Fibroblast of skin of scalp (primary cell): ENCODE measurements around the gene KIF22.

ENCODE experiments used
- DNase-seq: peaks from one replicate; pipeline ENCODE4 v3.0.0-alpha.2; 2013

KIF22 gene

DNA sequence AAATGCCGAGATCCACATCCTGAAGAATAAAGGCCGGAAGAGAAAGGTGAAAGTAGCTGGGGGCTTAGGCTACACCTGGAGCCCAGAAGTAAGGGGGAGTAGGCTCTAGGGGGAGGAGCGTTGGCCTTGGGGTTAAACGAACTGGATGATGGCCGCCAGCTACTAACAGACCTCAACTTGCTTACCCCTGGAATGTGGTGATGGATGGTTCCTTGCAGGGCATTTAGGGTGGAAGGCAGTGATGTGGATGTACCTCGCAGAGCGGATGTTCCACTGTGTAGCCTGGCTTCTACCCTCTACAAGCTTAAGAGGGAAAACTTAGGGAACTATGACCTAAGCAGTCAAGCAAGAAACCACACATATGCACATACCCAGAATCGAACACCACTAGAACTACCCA, 13.5 kb downstream of the KIF22 start:
- no peak for DNase-seq

DNA sequence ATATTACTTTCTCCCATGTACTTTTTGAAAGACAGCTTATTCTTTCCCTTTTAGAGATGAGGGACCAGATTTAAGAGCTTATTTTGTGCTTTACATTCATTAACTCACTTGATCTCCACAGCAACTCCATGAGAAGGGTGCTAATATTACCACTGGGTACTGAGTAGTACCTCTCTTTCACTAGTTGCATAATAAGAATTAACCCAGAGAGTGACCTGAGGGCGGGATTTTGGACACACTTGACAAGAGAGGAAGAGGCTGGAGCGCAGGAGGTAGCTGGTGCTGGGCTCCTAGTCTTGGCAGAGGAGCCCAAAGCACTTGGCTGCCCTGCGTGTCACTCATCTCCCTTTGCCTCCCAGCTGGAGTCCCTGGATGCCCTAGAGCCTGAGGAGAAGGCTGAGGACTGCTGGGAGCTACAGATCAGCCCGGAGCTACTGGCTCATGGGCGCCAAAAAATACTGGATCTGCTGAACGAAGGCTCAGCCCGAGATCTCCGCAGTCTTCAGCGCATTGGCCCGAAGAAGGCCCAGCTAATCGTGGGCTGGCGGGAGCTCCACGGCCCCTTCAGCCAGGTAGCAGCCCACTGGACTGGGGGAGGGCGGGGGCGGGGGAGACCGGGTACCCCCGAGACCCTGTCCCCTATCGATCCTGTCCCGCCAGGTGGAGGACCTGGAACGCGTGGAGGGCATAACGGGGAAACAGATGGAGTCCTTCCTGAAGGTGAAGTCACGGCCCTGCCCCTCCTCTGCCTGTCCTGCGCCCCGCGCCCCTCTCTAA, 14.1 kb downstream of the KIF22 start:
- DNase-seq: no peak

DNA sequence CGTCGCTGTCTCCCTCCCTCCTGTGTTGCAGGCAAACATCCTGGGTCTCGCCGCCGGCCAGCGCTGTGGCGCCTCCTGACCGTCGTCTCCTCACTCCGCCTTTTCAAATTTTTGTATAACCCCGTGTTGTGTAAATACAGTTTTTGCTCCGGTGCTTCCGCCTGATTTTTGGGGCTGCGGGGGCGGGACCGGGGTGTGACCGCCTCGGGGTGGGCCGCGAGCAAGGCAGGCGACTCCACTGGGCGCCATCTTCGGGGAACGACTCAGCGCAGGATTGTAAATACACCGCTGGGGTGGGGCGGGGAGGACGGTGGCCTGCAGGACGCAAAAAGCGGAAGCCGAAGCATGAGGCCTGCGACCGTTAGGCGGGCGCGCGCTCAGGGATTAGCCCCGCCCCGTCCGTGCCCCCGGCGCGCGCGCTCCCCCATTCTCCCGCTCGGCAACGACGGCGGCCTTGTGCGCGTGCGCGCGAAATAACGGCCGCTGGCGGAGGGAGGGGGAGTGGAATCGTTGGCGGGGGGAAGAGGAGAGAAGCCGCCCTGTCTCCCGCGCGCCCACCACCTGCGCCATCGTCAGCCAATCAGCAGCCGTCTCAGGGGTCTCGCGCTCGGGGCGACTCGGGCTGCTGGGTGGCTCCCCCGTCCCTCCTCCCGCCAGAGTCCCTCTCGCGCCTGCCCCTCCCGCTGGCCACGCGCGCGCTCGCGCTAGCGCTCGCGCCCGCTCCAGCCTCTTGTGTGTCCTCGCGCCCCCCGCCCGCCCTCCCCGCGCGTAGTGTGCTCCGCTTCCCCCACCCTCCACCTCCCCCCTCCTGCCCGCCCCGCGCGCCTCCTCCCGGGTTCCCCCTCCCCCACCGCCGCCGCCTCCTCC, 14.9 kb downstream of the KIF22 start:
- DNase-seq: peak; percentile 98

DNA sequence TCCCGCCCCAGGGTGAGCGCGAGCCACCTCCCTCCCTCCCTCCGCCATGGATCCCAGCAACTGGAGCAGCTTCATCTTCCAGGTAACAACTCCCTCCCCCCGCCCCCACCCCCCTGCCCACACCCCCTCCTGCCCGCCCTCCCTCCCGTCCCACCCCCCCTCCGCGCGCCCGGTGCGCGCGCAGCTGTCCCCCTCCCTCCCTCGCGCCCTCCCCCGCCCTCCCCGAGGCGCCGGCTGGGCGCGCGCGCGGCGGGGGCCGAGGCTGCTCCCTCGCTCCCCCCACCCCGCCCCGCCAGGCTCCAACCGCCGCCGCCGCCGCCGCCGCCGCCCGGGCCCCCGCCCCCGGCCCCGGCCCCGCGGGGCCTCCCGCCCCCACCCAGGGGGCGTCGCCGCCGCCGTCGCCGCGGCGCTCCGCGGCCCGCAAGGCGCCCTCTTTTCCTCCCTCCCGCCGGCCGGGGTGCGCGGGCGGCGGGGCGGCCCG, 15.6 kb downstream of the KIF22 start, which contains the start of gene MAZ:
TSS of gene MAZ (plus strand) at position 431 of the 481 bp plus-strand sequence. CDS start 173 bp downstream, outside the sequence.
- DNase-seq: no peak

DNA sequence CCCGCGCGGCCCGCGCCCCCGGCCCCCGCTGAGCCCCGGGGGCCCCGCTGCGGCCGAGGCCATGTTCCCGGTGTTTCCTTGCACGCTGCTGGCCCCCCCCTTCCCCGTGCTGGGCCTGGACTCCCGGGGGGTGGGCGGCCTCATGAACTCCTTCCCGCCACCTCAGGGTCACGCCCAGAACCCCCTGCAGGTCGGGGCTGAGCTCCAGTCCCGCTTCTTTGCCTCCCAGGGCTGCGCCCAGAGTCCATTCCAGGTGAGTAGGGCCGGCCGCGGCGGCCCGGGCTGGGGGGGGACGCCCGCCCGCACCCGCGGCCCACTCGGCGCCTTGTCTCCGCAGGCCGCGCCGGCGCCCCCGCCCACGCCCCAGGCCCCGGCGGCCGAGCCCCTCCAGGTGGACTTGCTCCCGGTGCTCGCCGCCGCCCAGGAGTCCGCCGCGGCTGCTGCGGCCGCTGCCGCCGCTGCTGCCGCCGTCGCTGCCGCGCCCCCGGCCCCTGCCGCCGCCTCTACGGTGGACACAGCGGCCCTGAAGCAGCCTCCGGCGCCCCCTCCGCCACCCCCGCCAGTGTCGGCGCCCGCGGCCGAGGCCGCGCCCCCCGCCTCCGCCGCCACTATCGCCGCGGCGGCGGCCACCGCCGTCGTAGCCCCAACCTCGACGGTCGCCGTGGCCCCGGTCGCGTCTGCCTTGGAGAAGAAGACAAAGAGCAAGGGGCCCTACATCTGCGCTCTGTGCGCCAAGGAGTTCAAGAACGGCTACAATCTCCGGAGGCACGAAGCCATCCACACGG, 16.3 kb downstream of the KIF22 start:
- DNase-seq: peak; percentile 70

DNA sequence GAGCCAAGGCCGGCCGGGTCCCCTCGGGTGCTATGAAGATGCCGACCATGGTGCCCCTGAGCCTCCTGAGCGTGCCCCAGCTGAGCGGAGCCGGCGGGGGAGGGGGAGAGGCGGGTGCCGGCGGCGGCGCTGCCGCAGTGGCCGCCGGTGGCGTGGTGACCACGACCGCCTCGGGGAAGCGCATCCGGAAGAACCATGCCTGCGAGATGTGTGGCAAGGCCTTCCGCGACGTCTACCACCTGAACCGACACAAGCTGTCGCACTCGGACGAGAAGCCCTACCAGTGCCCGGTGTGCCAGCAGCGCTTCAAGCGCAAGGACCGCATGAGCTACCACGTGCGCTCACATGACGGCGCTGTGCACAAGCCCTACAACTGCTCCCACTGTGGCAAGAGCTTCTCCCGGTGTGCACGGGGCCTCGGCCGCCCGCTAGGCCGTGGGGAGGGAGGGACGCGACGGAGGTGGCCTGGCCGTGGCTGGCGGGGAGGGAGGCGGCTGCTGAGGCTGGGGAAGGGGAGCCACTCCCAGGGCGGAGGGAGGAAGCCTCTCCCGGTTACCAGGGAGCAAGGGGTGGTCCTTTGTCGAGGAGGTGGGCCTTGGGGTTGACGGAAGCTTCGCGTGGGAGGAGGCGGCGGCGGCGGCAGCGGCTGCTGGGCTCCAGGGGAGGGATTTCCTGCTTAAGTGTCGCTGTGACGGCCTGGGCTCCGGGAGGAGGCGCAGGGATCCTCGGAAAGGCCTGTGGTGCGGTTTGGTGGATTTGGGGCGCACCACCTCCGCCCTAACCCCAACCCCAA, 17.1 kb downstream of the KIF22 start:
- peak; percentile 95 for DNase-seq

DNA sequence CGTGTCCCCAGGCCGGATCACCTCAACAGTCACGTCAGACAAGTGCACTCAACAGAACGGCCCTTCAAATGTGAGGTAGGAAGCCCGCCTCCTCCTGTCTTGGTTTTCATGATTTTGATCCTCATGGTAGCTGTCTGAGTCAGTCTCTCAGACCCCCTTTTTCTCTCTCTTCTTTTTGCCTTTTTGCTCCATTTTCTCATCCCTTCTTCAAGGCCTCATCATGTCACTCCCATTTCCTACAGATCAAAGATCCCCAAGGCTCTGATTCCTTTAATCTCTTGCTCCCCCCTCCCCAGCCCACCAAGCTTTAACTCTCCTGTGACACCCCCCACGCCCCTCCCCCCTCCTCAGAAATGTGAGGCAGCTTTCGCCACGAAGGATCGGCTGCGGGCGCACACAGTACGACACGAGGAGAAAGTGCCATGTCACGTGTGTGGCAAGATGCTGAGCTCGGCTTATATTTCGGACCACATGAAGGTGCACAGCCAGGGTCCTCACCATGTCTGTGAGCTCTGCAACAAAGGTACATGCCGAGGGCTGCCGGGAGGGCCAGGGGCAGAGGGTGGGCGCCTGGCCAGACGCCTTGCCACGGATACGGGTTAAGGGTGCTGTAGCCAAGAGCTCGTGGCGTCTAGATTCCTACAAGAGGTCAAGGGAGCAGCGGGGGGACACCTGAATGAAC, 17.8 kb downstream of the KIF22 start:
- no peak for DNase-seq

DNA sequence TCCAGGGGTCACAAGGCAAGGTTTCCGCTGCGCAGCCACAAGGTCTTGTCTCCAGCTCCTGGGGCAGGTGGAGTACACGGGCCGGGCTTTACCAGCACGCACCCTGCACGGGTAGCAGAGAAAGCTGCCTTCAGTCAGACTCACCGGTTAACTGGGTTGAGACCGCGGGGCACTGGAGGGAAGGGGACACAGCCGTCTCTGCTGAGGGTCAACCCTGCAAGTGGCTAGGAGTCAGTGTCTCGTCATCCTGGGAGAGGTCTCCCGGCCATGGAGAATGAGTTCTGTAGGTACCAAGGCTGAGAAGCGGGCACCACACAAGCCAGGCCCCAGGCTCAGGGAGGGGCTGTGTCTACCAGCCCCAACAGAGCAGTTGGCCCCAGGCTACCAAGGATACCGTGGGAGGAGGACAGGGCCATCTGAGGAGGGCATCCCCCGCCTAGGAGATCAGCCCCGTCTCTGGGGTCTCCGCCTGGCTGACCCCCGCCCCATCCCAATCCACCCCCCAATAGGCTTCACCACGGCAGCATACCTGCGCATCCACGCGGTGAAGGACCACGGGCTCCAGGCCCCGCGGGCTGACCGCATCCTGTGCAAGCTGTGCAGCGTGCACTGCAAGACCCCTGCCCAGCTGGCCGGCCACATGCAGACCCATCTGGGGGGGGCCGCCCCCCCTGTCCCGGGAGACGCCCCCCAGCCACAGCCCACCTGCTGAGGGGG, 18.6 kb downstream of the KIF22 start:
- no peak for DNase-seq

DNA sequence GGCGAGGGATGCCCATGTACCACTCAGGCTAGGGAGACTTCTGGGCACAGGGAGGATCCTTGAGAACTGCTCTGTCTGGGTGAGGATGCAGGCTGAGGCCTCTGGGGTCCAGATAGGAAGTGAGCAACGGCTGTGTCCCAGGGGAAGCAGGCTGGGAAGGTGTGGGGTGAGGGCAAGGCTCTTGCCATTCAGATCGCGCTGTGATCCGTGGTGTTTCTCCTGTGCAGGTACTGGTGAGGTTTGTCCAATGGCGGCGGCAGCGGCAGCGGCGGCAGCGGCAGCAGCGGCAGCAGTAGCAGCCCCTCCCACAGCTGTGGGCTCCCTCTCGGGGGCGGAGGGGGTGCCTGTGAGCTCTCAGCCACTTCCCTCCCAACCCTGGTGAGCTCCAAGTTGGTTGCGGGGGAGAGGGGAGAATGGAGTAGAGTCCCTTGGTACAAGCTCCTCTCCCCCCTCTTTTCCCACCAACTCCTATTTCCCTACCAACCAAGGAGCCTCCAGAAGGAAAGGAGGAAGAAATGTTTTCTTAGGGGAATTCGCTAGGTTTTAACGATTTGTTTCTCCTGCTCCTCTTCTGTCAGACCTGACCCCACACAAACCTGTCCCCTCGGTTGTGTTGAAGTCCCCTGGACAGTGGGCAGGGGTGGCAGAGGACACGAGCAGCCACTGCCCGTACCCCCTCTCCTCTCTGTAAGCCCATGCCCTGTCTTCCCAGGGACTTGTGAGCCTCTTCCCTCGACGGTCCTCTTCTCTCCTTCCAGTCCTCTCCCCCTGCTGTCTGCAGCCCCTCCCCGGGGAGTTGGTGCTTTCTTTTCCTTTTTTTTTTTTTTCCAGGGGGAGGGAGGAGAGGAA, 19.5 kb downstream of the KIF22 start:
- peak; percentile 39 for DNase-seq

DNA sequence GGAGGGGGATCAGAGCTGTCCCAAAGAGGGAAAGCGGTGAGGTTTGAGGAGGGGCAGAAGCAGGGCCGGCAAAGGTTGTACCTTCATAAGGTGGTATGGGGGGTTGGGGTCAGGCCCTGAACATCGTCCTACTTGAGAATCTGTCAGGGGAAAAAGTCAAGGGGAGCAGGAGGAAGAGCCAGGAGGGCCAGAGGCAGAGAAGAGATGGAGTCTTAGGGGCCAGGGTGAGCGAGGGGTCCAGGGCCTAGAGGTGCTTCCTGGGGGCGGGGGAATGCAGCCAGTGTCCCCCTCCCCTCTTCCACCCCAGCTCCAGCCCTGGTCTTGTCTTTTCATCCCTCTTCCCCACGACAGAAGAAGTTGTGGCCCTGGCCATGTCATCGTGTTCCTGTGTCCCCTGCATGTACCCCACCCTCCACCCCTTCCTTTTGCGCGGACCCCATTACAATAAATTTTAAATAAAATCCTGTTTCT, 20.2 kb downstream of the KIF22 start:
- DNase-seq: no peak

DNA sequence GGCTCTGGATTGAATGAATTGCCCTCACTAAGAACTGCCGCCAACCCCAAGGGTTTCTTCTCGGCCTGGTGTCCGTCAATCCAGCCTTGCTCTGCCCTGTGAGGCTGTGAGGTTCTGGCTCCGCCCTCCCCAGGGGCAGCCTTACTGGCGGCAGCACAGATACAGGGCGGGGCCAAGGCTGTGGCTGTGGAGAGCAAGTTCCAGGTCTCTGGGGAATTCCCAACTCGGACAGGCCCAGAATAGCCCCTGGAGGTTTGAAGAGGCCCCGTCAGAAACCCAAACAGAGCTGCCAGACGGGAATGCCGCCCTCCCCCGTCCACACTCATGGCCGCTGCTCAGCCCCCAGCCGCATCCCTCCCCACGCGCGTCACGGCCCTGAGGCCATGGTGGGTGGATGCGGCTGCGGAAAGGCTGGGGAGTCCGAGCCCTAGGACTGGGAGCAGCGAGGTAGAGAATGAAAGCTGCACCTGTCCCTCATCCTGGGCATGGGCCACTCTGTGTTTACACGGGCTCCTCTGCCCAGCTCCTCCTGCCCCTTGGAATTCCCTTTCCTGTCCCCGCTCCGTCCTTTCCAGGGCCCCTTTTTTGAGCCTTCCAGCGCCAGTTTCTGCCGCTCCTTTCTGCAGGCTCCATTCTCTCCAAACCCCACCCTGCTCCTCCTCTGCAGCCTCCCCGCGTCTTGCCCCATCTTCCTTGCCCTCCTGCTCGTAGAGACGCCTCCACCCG, 20.8 kb downstream of the KIF22 start:
- DNase-seq: peak; percentile 99

DNA sequence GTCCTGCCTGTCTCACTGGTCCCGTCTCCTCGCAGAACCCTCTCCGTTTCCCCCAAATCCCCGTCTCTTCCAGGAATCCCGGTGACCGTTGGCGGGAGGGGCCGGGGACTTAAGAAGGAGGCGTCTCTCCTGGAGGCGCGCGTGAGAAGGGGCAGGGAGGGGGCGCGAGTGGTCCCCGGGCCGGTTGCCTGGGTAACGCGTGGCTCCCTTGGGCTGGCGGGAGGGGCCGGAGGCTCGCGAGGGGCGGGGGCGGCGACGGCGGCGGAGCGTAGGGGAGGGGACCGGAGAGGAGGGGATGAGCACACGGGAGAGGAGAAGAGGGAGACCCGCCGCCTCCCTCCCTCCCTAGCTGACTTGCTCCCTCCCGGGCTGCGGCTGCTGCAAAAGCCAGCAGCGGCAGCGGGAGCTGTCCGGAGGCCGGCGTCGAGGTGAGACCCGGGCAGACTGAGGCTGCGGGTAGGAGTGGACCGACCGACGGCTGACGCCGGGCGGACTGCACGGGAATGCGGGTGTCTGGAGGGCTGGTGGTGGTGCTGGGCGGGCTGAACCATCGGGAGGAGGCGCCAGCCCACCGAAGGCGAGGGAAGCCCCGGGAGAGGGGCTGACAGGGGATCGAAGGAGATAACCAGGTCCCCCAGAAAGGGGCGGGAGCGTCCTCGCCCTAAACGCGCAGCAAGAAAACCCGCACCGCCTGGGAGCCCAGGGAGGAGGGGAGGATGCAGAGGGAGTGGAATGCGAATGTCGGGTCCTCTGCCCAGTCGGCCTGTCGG, 21.5 kb downstream of the KIF22 start, which contains the start of gene PRRT2:
TSS of gene PRRT2 (plus strand) at position 298 of the 770 bp plus-strand sequence. CDS start 862 bp downstream, outside the sequence.
- DNase-seq: peak; percentile 69

DNA sequence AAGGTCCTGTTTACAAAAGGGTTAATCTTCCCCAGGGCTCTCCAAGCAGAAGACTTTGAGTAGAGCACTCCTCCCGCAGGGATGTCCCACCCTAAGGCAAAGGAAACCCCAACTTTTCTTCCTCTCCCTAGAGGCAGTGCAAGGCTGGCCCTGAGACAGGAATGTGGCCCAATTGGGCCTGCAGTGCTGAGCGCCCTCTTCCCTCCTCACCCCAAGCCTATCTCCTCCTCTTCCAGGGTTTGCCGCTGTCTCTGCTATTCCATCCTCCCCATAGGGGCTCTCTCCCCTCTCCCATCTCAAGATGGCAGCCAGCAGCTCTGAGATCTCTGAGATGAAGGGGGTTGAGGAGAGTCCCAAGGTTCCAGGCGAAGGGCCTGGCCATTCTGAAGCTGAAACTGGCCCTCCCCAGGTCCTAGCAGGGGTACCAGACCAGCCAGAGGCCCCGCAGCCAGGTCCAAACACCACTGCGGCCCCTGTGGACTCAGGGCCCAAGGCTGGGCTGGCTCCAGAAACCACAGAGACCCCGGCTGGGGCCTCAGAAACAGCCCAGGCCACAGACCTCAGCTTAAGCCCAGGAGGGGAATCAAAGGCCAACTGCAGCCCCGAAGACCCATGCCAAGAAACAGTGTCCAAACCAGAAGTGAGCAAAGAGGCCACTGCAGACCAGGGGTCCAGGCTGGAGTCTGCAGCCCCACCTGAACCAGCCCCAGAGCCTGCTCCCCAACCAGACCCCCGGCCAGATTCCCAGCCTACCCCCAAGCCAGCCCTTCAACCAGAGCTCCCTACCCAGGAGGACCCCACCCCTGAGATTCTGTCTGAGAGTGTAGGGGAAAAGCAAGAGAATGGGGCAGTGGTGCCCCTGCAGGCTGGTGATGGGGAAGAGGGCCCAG, 22.4 kb downstream of the KIF22 start:
- no peak for DNase-seq

DNA sequence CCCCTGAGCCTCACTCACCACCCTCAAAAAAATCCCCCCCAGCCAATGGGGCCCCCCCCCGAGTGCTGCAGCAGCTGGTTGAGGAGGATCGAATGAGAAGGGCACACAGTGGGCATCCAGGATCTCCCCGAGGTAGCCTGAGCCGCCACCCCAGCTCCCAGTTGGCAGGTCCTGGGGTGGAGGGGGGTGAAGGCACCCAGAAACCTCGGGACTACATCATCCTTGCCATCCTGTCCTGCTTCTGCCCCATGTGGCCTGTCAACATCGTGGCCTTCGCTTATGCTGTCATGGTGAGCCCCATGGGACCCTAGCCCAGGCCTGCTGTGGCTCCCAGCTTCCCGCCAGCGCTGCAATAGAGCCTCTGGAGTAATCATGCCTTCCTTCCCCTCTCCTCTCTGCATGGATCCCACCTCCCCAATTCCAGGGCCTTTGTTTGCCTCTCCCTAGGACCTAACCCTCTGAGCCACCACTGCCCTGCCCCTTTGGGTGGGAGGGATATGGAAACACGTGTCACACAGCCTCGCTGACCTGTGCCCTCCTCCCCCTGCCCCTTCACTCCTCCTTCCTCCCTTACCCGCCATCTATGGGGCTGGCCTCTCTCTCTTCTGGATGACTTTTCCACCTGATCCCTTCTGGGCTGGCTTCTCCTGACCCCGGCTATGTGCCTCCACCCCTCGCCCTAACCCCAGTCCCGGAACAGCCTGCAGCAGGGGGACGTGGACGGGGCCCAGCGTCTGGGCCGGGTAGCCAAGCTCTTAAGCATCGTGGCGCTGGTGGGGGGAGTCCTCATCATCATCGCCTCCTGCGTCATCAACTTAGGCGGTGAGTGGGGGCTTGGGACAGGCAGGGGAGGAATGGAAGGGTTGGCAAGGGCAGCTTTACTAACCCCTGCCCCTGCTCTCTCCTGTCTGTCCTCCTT, 23.4 kb downstream of the KIF22 start:
- no peak for DNase-seq

DNA sequence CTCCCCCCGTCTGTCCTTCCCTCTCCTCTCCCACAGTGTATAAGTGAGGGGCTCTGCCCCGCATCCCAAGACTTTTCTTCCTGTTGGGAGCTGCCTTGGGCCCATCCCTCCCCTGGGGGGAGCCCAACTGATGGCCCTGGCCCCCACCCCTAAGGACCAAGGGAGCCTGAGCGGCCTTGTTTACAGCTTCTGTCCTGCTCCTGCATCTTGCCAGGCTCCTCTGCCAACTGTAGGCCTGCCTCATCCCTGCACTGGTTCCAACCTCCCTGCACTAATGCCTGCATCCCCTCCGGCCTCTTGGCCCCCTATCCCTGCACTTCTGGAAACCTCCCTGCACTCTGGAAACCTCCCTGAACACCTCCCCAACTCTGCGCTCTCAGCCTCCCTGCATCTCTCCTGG, 24.0 kb downstream of the KIF22 start:
- no peak for DNase-seq
